ENCODE data around the gene PLAC1.
A peak's percentile ranks its signal among the peaks of the same experiment; 100 is the strongest.

The PLAC1 gene

GRCh38 chrX:134658002-134658759 lies at the start of gene PLAC1:
Gene PLAC1, minus strand, starts transcription at chrX:134658471. Its CDS starts 91,789 bp downstream, at chrX:134566682.
- no peak for DNase-seq

DNA sequence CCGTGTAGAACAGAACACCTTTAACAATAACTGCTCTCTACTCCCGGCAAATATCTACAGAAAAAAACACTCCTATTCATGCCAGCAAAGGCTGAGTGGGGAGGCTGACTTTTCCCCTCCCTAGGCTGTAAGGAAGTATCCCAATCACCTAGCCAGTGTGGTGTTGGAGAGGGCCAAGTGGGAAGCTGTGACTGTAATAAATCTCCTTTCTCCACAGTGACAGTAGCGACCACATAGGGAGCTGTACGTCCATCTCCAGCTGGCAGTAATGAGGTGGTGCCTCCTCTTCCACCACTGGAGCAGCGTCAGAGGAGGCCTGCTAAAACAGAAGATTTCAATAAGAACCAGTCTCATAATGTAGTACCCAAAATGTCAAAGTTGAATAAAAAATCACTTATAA lies 47.9 kb upstream of the PLAC1 start:
- DNase-seq, result no peak

- DNase-seq, result no peak
These were observed 37.7 kb upstream of the PLAC1 start for GRCh38 chrX:134695999-134696398.

GRCh38 chrX:134694333-134695322 lies 36.4 kb upstream of the PLAC1 start:
- DNase-seq, result no peak

GRCh38 chrX:134693644-134694043 lies 35.4 kb upstream of the PLAC1 start:
- no peak for DNase-seq

- no peak for DNase-seq
These were observed 34.7 kb upstream of the PLAC1 start for GRCh38 chrX:134692990-134693389.

- DNase-seq, result no peak
These were observed 34.0 kb upstream of the PLAC1 start for GRCh38 chrX:134692233-134692632.

- no peak for DNase-seq
These were observed 33.2 kb upstream of the PLAC1 start for GRCh38 chrX:134691453-134691852.

DNA sequence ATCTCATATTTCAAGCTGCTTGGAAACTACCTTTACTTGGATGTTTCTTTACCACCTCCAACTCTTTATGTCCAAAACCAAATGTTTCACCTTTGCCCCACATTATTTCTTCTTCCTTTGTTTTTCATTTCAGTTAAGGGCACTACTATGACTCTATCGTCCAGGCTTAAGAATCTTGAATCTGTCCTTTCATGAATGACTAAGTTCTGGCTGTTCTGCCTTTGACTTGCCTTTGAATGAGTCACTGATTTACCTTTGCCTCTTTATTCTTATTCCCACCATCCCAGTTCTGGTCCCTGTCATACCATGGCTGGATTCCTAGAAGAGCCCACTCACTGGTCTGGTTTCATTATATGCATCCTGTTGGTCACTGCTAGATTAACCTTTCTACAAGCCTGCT lies 30.6 kb upstream of the PLAC1 start:
- DNase-seq, result no peak

DNA sequence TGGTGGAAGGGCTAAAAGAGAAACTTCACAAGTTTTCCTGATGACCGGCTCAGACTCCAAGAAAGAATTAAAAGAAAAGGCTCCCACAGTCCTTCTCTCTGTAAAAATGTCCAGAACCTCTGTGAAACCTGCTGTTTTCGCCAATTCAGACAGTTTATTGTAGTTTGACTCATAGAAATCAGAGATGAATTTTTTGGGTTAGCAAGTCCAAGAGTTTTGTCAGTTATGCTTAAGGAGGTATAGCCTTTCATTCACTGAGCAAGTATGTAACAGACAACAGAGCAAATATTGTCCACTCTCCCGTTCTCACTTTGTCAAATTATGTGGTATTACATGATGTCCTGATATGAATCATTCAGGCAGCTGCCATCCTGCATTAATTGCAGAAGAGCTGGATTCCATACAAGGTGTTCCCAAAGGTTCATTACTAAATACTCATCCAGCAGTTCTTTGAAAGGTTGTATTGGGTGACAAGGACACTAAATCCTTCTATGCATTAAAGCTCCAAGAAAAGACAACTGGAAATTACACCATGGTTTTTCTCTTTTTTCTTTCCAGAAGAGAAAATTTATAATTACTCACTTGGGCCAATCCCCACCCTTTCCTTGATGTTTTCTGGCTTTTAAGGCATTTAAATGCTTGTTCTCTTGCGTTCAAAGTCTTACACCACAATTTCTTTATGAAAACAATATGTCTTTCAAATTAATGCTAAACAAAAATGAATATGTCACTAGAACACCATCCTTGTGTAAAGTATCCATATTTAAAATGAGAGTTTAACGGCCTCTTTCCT lies 30.0 kb upstream of the PLAC1 start:
- DNase-seq, result no peak

DNA sequence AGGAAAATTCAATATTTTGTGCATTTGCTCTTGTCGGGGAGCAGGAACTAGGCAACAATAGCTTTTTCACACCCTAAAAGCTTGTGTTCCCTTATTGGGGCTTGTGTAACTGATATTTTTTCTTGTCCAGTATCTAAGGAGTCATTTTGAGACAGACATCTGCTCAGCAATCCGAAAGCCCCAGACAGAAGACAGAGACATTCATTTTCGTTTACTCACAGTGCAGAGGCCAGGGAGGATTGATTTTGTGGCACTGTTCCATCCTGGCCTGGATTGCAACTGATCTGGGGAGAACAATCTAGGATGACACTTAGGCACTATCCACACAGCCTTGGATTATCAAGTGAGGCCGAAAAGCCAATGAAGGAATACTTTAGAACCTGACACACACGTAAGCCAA lies 27.4 kb upstream of the PLAC1 start:
- DNase-seq, result no peak

DNA sequence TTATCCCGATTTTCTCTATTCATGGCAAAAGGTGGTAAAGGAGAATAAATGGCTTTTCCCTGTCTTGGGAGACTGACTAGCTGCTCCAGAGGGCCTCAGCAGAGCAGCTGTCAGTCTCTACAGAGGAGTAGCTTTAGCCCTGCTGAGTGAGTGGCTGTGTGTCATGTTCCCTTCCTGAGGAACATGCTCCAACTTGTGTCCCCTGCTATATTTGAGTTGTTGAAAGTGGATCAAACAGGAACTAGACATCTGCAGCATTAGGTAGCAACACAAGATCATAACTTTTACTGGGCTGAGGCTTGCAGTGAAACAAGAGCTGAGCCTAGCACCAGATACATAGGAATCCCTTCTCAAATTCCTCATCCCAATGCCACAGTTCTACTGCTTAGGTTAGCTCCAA lies 26.7 kb upstream of the PLAC1 start:
- DNase-seq, result no peak

DNA sequence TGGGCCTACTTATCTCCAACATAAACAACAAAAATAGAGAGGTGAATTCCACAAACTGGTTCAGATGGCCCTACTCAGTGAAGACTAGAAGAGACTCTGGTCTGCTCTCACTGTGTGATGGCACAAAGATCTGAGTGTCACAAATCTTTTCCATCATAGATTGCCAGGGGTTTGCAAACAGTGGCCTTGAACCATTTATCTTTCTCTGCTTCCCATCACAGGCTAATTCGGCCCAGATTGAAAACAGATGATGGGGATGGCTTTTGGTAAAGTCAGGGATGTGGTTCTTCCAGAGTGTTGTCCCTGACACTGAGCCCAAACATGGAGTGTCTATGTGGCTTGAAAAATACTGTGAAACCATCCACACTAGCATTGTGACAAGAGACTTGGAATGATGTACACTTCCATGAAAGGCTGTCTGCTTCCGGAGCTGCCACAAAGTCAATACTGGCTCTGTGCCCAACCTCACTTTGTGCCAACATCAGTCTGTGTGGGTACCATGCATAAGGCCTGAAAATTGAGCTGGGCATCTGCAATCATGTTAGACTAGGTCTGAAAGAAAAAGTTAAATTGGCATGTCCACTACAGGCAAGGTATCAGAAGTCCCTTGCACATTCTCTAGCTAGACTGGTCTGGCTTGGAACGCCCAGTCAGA lies 25.2 kb upstream of the PLAC1 start:
- DNase-seq, result no peak

- no peak for DNase-seq
These were observed 23.8 kb upstream of the PLAC1 start for GRCh38 chrX:134682081-134682480.

DNA sequence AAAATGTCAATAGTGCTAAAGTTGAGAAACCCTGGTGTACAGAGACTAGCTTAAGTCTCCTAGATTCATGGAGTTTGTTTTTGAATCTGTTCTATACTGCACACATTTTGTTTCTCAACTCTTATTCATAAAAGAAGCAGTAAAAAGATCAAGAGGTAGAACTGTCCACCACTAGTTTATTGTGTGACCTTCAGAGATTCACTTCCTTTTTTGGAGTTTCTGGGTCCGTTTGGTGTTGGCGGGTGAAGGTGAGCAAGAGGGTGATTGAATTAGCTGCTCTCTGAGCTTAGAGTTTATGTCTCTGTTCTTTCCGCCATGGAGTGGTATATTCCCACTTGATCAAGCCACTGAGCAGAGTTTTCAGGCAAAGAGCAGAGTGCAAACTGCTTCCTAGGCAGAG lies 21.4 kb upstream of the PLAC1 start:
- no peak for DNase-seq

DNA sequence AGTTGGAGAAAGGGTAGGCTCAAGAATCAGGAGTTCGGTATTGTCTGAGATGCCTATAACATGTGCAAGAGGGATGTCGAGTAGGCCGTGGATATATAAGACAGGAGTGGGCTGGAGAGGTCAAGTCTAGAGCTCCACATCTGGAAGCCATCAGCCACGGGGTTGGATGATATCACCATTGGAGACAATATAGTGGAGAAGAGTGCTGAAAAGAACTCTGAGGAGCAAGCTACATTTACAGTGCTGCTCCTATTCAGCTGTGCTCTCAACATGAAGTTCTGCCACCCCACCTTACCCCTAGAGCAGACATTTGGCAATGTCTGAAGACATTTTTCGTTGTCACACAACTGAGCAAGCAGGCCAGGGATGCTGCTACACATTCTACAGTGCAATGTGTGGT lies 20.9 kb upstream of the PLAC1 start:
- DNase-seq, result no peak

- DNase-seq, result no peak
These were observed 19.1 kb upstream of the PLAC1 start for GRCh38 chrX:134677332-134677731.

DNA sequence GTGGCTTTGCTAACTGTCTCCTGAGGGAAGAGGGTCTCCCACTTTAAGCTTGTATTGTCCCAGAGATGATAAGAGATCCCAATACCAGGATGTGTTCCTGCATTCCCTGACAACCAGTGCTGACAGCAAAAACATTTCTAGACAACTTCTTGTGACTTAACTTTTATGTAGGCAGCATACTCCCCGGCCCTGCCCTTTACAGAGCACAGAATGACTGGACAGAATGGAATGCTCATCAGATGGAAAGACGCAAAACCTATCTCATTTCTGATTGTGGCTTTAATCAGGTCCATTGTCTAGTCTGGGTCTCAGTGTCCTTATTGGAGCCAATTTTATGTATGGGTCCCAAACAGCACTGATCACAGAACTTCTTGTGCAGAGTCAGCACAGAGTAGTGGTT lies 18.2 kb upstream of the PLAC1 start:
- DNase-seq, result no peak

DNA sequence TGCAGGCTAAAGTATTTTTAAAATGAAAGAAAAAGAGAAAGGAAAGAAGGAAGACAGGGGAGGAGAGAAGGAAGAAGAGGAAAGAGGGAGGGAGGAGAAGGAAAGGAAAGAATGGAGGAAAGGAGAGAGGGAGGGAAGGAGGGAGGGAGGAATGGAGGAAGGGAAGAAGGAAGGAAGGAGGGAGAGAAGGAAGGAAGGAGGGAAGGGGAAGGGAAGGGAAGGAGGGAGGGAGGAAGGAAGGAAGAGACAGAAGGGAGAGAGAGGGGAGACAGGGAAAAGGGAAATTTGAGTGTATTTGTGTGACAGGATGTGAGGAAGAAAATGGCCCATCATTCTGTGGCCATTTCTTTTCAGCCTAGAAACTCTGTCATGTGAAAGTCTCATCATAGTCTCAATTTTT lies 14.9 kb upstream of the PLAC1 start:
- no peak for DNase-seq

- DNase-seq, result no peak
These were observed 13.8 kb upstream of the PLAC1 start for GRCh38 chrX:134672101-134672500.

DNA sequence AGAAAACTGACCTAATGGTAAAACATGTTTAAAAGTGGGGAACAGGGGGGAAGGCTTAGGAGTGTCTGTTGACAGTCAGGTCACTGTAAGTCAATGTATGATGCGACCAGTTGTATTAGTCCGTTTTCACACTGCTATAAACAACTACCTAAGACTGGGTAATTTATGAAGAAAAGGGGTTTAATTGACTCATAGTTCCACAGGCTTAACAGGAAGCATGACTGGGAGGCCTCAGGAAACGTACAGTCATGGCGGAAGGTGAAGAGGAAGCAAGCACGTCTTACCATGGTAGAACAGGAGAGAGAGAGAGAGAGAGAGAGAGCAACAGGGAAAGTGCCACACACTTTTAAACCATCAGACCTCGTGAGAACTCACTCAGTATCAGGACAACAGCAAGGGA lies 13.0 kb upstream of the PLAC1 start:
- DNase-seq, result peak in 1 of 2 donors; percentile 14

GRCh38 chrX:134670134-134670924 lies 12.1 kb upstream of the PLAC1 start:
- DNase-seq, result no peak
